T-helper 1 cell treated with Interleukin-12 subunit alpha and Interleukin-12 subunit beta and Interleukin-4 antibody, amounts not matched to agents 30 ng/mL and 1 ng/mL, for 36 hours (primary cell): ENCODE results near the gene SND1. TPM values are rescaled to one million over a fixed set of nuclear protein-coding genes. Genes with fewer than 3 reads are reported as not detected.
"Not testable (repeated sequence)": the region's sequence is repeated elsewhere in the genome, so short reads cannot be mapped to it uniquely, and the experiment has no call there.

Source experiments
- intact Hi-C: fragments of 100-400 bp; cut with micrococcal nuclease; formaldehyde crosslinking; loops from one replicate; pipeline ENCODE4 v1.15.1; 2024
- total RNA-seq: library from RNA; stranded (reverse); gene quantifications from 2 replicates; pipeline ENCODE4 v1.2.3, GENCODE V29; 2022

SND1 gene
- total RNA-seq, 1 donor from 2014 or later, result 250 TPM

GRCh38 chr7:127950233-127950935 lies 298.4 kb downstream of the SND1 start:
- intact Hi-C loops, result no loop called here

DNA sequence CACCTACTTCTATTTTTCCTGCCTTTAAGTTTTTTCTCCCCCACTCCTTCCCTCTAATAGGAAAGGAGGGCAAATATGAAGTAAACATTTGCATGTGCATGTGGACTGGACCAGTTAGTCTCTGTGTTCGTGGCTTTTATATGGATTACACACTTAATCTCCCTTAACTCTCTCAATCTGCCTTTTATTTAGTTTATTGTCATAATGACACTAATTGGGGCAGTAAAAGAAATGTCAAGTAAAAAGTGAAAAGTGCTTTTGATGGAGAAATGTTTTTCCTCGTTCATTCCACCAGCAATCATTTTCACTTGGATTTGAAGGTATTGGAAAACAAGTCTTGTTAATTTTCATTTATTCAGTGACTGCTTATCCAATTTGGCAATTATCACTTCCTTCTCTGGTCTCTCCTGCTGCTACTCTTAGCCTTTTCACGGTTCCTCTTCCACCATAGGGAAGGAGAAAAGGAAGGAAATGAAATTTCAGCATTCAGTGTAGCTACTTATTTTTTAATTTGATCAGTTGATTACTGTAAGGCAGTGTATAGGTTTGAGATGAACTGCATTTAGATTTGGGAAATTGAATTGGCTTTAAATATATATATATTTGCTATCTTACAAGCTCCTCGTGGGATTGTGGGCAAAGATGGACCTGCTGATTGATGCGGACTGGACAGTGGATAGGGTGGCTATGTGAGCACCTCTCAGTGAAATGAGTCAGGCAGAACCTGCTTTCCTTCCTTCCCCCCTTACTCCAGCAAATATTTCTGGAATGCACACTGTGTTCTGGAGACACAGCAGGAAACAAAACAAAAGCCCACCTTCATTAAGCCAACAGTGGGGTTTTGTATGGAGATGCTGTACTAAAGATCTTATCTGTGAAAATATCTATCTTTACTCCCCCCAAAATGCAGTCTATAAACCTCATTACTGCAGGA lies 301.7 kb downstream of the SND1 start:
- intact Hi-C loops, result no loop called here

DNA sequence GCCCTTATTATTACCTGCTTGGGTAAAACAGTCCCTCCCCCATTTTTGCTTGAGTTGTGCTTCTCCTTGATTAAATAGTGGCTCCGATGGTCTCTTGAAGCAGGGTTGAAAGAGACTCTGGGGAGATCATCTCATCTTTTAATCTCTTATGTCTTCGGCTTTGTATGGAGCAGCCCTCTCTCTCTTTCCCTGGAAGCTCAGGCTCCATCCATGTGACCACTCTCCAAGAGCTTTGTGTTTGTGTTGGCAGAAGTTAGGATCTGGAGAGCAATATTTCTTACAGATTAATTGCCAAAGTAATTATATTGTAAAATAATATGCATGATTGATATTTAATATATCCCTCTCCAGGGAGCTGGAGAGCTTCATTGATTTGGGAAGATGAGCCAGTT lies 302.4 kb downstream of the SND1 start:
- intact Hi-C loops, result no loop called here

- intact Hi-C loops, result no loop called here
These were observed 303.1 kb downstream of the SND1 start for GRCh38 chr7:127955051-127955531.

DNA sequence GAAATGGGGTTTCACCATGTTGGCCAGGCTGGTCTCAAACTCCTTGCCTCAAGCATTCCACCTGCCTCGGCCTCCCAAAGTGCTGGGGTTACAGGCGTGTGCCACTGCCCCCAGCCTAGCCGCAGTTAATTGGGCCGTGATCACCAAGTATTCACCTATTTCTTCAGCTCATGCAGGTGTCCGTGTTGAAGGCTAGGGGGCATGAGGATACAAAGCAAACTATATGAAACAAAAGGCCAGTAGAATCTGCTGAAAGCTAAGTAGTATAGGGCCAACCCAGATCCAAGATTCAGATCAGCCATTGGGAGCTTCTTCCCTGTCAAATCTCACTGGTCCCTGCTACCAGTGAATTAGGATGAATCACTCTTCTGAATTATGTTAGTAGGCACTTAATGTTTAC lies 305.9 kb downstream of the SND1 start:
- intact Hi-C loops, result no loop called here

DNA sequence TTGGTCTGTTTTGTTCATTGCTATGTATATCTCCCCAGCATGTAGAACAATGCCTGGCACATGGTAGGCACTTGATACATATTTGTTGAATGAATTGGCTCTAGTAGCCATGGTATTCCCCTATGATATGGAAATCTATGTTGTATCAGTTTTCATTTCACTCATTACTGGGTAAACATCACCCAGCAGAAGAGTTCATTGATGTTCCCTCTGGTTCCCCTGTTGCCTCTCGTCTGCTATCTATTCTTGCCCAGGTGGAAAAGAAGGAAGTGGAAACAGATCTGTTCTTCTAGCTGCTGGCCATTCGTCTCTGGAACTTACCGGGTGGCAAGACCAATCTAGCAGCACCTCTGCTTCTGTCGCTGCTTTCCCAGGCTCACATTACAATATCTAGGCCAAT lies 307.8 kb downstream of the SND1 start:
- intact Hi-C loops, result no loop called here

GRCh38 chr7:127961786-127962453 lies 309.9 kb downstream of the SND1 start:
- intact Hi-C loops, result no loop called here

DNA sequence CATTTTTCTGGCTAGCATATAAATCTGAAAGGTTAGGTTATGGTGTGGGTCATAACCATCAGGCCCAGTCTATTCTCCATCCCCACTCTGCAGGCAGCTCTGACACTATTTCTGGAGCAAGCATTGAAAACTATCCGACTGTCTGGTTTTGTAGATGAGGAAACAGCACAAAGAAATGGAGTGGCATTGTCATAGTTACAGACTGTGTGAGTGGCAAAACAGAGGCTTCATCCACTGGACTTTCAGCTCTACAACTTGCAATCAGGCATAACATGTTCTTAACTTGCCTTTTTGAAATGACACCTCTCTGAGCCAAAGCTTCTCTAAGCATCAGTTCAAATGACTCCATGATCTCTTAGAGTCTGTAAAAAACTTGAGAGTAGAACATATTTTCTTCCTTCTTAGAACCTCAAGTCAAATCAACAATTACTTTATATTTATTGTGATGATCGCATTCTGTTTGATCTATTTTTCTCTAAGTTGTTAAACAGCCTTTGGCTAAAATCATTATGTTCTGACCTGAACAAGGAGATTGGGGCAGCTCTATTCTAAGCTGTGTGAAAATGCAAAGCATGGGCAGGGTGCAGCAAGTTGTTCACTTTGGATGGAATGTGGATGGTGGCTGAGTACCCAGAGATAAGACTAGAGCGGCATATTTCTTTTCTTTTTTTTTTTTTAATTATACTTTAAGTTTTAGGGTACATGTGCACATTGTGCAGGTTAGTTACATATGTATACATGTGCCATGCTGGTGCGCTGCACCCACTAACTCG lies 310.8 kb downstream of the SND1 start:
- intact Hi-C loops, result no loop called here

GRCh38 chr7:127963850-127964249 lies 311.9 kb downstream of the SND1 start:
- intact Hi-C loops, result not testable (repeated sequence)

- intact Hi-C loops, result no loop called here
These were observed 315.3 kb downstream of the SND1 start for GRCh38 chr7:127967281-127967680.

GRCh38 chr7:127968547-127968946 lies 316.6 kb downstream of the SND1 start:
- intact Hi-C loops, result no loop called here

GRCh38 chr7:127973832-127974231 lies 321.8 kb downstream of the SND1 start:
- intact Hi-C loops, result no loop called here

GRCh38 chr7:127974446-127975035 lies 322.5 kb downstream of the SND1 start:
- intact Hi-C loops, result no loop called here

DNA sequence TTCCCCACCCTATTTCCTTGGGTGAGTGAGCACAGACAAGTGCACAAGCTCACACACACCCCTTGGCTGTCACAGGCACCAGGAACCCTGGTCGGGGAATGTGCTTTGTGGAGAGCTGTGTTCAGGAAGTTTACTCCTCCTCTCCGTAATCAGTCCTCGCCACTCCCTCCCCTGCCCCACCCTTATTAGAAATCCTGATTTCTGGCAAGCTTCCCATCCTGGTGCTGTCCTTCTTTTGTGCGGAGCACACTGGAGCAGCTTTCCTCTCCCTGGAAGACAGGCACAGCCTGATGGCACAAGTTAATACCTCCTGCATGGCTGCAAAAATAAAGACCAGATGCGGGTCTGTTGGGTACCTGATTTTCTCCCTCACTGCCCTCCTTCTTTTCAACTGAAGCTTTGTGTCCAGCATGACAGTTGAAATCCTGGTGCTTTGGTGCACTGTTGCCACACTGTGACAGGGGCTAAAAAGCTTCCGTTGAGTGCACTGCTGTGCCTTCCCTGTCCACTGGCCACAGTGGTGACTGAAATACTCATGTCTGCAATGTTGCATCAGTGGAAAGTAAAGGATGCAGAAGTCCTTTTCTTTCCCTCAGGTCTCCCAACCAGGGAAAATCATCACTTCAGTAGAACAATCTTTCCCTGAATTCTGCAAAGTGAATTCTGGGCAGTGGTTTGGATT lies 324.2 kb downstream of the SND1 start:
- intact Hi-C loops, result no loop called here

DNA sequence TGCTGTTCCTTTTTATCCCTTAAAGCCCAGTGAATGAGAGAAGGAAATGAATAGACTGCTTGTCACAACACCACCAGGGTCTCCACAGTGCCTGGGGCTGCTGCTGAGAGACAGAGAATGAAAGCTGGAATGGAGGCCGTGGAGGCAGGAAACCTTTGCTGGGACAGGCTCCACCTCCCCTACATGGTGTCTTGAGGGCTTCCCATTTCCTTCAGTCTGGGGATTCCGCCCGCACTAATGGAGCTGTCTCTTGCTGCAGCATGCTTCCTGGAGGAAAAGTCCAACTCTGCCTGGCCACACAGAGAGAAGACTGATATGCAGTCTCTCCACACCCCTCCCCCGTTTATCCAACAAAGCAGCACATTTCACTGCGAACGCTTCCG lies 324.7 kb downstream of the SND1 start:
- intact Hi-C loops, result no loop called here

DNA sequence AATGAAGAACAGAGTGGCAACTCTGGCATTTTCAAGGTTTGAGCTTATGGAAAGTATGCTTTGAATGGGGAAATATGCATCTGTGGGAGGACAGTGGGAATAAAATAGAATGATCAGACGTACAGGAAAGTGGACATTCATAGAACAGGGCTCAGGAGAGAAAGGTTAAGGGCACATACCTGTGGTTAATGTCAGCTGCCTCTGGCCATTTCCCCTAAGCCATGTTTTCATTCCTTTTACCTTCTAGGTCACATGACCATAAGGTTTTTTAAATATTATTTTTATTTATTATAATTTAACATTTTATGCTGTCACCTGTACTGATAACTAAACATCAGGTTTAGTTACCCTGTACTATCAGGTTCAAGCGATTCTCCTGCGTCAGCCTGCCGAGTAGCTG lies 326.4 kb downstream of the SND1 start:
- intact Hi-C loops, result no loop called here

- intact Hi-C loops, result no loop called here
These were observed 327.2 kb downstream of the SND1 start for GRCh38 chr7:127979113-127979727.

DNA sequence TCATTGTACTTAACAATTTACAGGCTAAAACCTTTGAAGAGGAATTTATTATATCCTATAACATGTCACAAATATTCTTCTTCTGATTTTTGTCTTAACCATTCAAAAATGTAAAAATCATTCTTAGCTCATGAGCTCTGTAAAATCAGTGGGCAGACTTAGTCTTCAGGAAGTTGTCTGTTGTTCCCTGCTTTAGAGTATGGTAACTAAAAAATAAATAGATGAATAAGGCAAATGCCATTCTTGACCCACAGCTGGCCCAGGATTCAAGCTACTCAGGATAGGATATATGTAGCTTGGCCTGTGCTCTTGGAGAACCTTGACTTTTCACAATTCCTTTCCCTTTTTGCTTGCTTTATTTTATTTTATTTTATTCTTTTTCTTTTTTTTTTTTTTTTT lies 327.7 kb downstream of the SND1 start:
- intact Hi-C loops, result no loop called here

- intact Hi-C loops, result no loop called here
These were observed 328.9 kb downstream of the SND1 start for GRCh38 chr7:127980901-127981300.

GRCh38 chr7:127981965-127982364 lies 330.0 kb downstream of the SND1 start:
- intact Hi-C loops, result no loop called here
